Suprapubic skin (tissue), 4 donors: ENCODE results near the gene TCF7.

Source experiments
- CTCF ChIP-seq, 2 donors: fragments of 200-600 bp in 1 of 2; fragments of 450-650 bp in 1 of 2; sonication (generic) in 1 of 2; IDR thresholded peaks; one replicate each; pipeline ENCODE4 v1.5.1; 2016 to 2019; ENCODE audit warnings: antibody characterized with exemption in 2 of 2, mild to moderate bottlenecking in 1 of 2, moderate library complexity in 1 of 2
- POLR2A ChIP-seq, 2 donors: fragments of 450-650 bp; IDR thresholded peaks; one replicate each; pipeline ENCODE4 v1.6.1; 2017; ENCODE audit warnings: antibody characterized with exemption in 2 of 2, mild to moderate bottlenecking in 2 of 2, moderate library complexity in 2 of 2
- POLR2AphosphoS5 ChIP-seq, 3 donors: sonication (generic); formaldehyde crosslinking; IDR thresholded peaks; one replicate each; pipeline ENCODE4 v1.6.1; 2017; ENCODE audit warnings: antibody characterized with exemption in 3 of 3

GRCh38 chr5:134110382-134110781 is 4.1 kb upstream of the TCF7 start:
- TF ChIP-seq CTCF (IDR thresholded peaks at IDR 0.05) (no peak), POLR2A (IDR thresholded peaks at IDR 0.05) (no peak), POLR2AphosphoS5 (IDR thresholded peaks at IDR 0.05) (no peak)
